IMR-90 (cell line): ENCODE data around the gene EMC8.

ENCODE experiments used
- CTCF ChIP-seq: conservative IDR thresholded peaks from 2 replicates; pipeline ENCODE4 v1.5.1; 2012; ENCODE audit warnings: mild to moderate bottlenecking, low read depth, low read length, improper control_type of control experiment
- ELK1 ChIP-seq: fragments of 150-350 bp; IDR thresholded peaks from 2 replicates; pipeline ENCODE4 v1.6.1; 2016; ENCODE audit warnings: low read depth, mild to moderate bottlenecking, low read length, moderate library complexity, borderline replicate concordance
- RFX5 ChIP-seq: IDR thresholded peaks from 2 replicates; pipeline ENCODE4 v1.8.0; 2012; ENCODE audit warnings: low read depth, mild to moderate bottlenecking, low read length, moderate library complexity
- USF2 ChIP-seq: fragments of 150-350 bp; IDR thresholded peaks from 2 replicates; pipeline ENCODE4 v1.6.1; 2017; ENCODE audit warnings: mild to moderate bottlenecking, antibody characterized with exemption, low read length, low read depth

- no peak for TF ChIP-seq USF2
- no peak for TF ChIP-seq RFX5
- TF ChIP-seq ELK1: no peak
- TF ChIP-seq CTCF: no peak
These were observed 36.8 kb upstream of the EMC8 start for GRCh38 chr16:85835956-85836705.
